NB4 (cell line): ENCODE results near the gene SMARCA4.

ENCODE experiments used
- CTCF ChIP-seq: IDR thresholded peaks from one replicate; pipeline ENCODE4 v1.5.1; 2012; ENCODE audit warnings: low read depth, low read length
- MYC ChIP-seq: IDR thresholded peaks from 2 replicates; pipeline ENCODE4 v1.6.1; 2011; ENCODE audit warnings: low read depth, low read length
- POLR2A ChIP-seq: IDR thresholded peaks from 2 replicates; pipeline ENCODE4 v1.6.1; 2011; ENCODE audit warnings: mild to moderate bottlenecking; ENCODE audit not compliant: insufficient read length; ENCODE audit errors: extremely low read depth
- TF ChIP-seq, protein P1 (sequence below): IDR thresholded peaks from 2 replicates; pipeline ENCODE4 v1.6.1; 2011; ENCODE audit warnings: low read depth, low read length

GRCh38 chr19:10985502-10985901, 24.7 kb downstream of the SMARCA4 start:
- TF ChIP-seq POLR2A (no peak), CTCF (no peak), MYC (no peak)
- TF ChIP-seq, protein P1, sequence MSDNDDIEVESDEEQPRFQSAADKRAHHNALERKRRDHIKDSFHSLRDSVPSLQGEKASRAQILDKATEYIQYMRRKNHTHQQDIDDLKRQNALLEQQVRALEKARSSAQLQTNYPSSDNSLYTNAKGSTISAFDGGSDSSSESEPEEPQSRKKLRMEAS, result no peak
